Adipose tissue (tissue), 3 donors: Measurements from ENCODE around the gene LAMA2. TPM values are rescaled to one million over a fixed set of nuclear protein-coding genes. Genes with fewer than 3 reads are reported as not detected.

Source experiments
- H3K27ac ChIP-seq: one replicate; pipeline ENCODE4 v1.5.1; 2013; ENCODE audit warnings: low read depth, low read length
- whole genome bisulfite sequencing, 3 donors: extraction: QIAGEN DNeasy Blood & Tissue Kit; methylation state at CpG; one replicate each; pipeline ENCODE4 v1.1.7; 2013; 5-methylcytosine and 5-hydroxymethylcytosine counted together
- polyA plus RNA-seq, 3 donors: library from polyadenylated mRNA; stranded (reverse); fragments of 200-250 nt; gene quantifications; one replicate each; pipeline ENCODE4 v1.2.3, GENCODE V29; 2013
- donor health status: healthy with polysubstance abuse.
- donor health status: Bipolar disorder and iron deficiency.
- donor health status: healthy.

The LAMA2 gene
- polyA plus RNA-seq, 3 donors = 9.7 to 36.0 (median 26.0) TPM

DNA sequence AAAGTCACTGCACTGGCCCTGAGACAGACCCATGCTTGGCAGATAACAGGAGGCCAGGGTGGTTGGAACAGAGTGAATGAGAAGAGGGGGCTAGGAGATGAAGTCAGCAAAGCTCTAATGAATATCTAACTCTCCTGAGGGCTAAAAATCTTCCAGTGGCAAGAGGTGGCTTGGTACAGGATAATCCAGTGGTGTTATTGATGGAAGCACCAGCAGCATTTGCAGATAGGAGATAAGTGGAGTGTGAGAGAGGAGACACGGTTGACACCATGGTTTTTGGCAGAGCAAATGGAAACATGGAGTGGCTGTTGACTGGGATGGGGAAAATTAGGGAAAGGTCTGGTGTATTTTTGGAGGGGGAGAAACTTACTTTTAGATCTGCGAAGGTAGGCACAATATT lies 464.0 kb downstream of the LAMA2 start:
- no peak overlapping the region for H3K27ac ChIP-seq
- 82 to 89% (median 83%) methylated on average over 2 of the region's 2 CpGs for WGBS, 3 donors

DNA sequence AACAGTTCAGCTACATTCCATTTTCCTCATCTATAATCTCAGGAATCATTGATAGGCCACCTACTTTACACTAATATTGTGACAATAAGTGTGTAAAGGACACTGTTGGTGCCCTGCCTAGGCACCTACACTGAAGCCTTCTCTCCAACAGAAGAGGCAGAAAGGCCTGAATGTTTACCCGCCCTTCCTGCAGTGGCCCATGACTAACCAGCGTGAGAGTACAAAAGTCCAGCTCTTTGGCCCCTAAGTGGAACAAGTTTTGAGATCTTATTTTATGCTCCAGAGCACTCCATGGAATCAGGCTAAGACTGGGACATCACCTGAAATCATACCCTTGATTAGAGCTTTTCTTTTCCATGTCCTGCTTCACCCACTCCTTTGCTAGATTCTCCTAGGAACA lies 467.3 kb downstream of the LAMA2 start:
- no peak overlapping the region for H3K27ac ChIP-seq
- 84 to 95% (median 87%) methylated on average over 2 of the region's 2 CpGs for WGBS, 3 donors

DNA sequence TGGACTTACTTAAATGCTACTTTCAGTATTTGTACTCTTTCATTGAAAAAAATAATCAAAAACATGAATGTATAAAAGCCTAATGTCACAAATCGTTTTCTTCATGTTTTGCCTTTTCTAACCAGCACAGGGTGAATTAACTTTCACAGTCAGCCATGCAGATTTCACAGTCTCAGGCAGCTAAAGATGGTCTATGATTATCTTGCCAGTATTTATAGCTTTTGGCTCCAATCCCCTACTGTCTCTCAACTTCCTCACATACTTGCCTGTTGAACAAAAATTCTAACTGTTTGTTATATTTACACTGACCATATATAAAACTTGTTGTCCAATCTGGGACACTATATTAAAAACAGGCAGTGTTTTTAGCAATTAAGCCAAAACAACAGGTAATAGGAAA lies 468.9 kb downstream of the LAMA2 start:
- 39 to 56% (median 51%) methylated on average over 1 of the region's 1 CpG for WGBS, 3 donors
- H3K27ac ChIP-seq = no peak overlapping the region

DNA sequence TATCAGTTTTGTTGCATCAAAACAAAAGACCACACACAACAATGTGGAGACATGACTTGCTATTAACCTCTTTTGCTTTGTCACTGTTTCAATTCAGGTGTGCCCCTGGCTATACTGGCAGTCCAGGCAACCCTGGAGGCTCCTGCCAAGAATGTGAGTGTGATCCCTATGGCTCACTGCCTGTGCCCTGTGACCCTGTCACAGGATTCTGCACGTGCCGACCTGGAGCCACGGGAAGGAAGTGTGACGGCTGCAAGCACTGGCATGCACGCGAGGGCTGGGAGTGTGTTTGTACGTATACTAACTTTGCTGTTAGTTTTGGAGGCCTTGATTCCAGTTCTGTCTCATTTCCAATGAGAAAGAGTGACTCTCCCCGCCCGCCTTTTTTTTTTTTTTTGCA lies 470.1 kb downstream of the LAMA2 start:
- 55 to 62% (median 60%) methylated on average over 9 of the region's 9 CpGs for WGBS, 3 donors
- H3K27ac ChIP-seq = no peak overlapping the region

DNA sequence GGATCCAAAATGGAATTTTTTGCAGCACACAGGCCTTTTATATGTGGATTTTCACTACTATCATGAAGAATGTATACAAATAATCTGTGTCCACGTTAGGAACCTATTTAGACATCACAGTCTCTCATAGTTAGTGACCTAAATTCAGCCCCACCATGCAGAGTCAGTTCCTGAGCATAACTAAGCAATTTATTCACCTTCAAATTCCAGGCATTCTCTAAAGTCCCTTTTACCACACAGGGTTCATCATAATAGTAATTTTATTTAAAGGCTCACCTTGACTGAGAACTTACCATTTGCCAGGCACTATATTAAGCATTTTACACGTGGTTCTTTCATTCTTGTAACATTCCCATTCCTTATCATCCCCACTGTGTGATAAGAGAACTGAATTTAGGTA lies 473.2 kb downstream of the LAMA2 start:
- 33 to 68% (median 54%) methylated on average over 2 of the region's 2 CpGs for WGBS, 3 donors
- H3K27ac ChIP-seq = no peak overlapping the region

DNA sequence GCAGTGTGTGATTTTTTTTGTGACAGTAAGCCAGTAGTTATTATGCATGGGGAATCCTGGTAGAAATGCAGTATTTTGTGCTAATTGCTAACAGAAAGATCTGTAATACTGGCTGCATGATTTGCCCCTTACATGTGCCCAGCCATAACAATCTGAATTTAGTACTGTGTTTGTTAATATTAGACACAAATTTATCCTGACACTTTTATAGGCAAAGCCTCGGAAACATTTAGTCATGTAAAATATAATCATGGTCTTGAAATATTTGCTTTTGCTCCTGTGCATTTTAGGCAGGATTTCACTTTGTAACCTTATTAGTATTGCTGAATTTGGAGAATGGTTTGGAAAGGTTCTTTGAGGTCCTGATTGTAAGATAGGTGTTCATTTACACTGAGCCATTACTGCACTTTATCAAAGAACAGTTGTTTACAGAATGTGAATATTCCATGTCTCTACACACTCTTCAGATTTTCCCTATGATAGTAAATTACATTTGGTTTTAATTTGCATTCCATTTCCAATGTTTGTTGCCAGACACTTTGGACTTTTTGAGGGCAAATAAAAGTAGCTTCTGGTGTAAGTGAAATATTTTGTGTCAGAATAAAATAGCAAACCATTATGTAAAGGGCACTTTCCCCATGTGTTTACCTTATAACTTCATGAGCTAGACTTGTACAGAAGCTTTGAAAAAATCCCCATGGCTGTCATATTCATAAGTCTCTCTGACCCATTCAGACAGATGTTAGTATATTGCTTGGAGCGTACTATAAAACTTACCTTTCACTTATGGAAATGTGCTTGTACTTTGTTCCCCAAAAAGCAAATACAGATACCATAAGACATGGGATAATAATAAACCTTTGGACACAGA lies 477.1 kb downstream of the LAMA2 start:
- 71 to 88% (median 75%) methylated on average over 2 of the region's 2 CpGs for WGBS, 3 donors
- no peak overlapping the region for H3K27ac ChIP-seq

DNA sequence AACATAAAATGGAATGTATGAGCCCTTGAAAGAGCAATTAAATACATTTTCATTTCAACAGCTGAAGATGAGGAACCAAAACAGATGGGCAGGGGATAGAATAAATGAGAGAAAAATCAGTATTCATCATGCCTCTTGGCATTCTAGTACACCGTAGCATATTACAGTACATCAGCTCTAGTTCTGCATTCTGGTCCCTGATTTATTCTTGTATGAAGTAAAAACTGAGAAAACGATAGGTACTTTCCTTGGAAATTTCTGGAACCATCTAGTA lies 477.7 kb downstream of the LAMA2 start:
- H3K27ac ChIP-seq = no peak overlapping the region
- 72 to 84% (median 77%) methylated on average over 2 of the region's 2 CpGs for WGBS, 3 donors

DNA sequence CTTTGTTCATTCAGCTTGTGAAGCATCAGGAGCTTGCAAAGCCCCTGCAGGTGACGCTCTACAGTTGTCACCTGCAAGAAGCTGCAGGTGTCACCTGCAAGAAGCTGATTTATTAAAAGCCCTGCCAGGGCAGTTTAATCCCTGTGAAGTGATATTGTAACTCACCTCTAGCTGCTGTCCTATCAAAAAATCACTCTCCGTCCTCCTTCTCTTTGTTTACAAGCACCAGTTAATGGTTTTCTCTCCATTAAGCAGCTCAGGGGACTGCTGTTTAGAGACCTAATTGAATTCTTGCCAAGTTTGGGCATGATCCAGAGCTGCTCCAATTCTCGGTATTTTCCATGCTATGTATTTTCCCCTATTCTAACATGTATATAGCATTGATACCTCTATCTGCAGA lies 481.1 kb downstream of the LAMA2 start:
- WGBS, 3 donors = 62 to 87% (median 86%) methylated on average over 3 of the region's 3 CpGs
- H3K27ac ChIP-seq = no peak overlapping the region

DNA sequence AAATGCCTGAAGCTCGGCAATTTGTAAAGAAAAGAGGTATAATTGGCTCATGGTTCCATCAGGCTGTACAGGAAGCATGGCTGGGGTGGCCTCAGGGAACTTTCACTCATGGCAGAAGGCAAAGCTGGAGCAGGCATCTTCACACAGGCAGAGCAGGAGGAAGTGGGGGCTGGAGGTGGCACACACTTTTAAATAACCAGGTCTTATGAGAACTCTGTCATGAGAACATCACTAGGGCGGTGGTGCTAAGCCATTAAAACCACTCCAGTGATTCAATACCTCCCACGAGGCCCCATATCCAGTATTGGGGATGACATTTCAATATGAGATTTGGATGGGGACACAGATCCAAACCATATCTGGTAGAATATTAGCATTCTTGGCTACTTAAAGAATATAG lies 481.8 kb downstream of the LAMA2 start:
- no peak overlapping the region for H3K27ac ChIP-seq
- 62 to 91% (median 71%) methylated on average over 3 of the region's 3 CpGs for WGBS, 3 donors

DNA sequence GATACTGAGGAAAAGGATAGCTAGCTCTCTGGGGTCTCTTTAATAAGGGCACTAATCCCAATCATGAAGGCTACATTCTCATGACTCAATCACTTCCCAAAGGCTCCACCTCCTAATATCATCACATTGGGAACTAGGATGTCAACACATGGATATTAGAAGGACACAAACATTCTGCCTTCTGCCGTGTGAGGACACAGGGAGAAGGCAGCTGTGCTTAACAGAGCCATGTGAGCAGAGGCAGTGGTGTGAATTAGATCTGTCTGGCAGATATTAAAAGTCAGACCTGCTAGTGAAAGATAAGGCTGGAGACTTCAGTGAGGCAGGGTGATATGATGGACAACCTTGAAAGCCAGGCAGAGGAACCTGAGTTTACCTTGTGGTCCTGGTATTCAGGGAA lies 485.1 kb downstream of the LAMA2 start:
- H3K27ac ChIP-seq = no peak overlapping the region
- WGBS, 3 donors = 44 to 73% (median 68%) methylated on average over 1 of the region's 1 CpG

DNA sequence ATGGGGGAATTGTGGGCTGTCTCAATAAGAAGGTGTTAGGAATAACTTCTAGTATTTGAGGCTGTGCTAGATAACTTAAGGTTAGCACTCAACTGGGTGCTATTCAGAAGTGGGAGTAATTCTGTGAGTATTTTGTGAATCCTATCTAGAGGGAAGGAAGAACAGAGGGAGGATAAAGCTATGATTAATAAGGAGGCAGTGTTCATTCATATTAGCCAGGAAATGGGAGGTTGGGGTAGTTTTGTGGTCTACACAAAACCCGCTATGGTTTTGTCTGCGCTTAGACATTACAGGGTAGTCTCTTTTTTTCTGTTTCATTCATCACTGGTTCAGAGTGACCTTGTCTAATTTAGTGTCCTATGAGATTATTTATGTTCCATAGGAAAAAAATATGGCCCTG lies 486.0 kb downstream of the LAMA2 start:
- H3K27ac ChIP-seq = no peak overlapping the region
- 84 to 98% (median 84%) methylated on average over 2 of the region's 2 CpGs for WGBS, 3 donors

DNA sequence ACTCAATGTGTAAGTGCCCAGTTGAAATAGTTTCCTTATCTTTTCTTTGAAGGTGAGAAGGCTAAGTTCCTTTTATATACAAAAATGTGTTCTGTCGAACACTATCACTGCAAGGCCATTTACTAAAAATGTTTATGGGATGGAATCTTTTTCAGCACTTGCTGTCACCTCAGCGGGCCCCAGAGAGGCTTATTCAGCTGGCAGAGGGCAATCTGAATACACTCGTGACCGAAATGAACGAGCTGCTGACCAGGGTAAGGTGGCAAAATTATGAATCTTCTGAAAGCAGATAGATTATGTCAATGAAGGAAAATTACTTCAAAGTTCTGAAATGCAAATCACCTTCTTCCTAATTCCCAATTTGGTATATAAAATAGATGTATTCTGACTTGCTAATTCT lies 486.8 kb downstream of the LAMA2 start:
- WGBS, 3 donors = 49 to 83% (median 72%) methylated on average over 5 of the region's 5 CpGs
- no peak overlapping the region for H3K27ac ChIP-seq

DNA sequence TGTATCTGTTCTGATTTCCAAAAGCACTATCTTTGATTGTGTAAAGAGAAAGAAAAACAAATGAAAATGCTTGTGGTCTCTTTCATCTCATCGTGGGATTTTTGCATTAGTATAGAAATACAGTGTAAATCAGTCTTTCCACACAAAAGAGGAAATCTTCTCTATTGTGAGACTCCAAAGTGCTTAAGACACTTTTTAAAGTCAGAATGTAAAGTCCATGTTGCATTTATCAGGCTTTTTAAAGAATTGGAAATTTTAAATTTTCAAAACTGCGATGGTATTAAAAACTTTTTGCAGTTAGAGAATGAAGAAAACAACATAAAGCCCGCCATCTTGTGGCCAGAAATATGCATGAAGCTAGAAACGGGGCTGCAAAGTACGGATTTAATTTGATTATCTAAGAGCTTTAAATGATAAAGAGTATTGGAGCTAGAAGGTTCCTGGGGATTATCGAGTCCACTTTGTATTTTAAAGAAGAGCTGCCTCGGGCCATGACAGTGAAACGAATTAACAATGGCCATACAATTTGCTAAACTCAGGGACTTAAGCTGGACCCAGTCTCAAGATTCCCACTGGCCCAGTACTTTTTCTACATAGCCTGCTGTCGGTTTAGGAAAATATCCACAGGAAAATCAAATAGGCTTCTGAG lies 487.5 kb downstream of the LAMA2 start:
- 9 to 12% (median 11%) methylated on average over 9 of the region's 9 CpGs for WGBS, 3 donors
- no peak overlapping the region for H3K27ac ChIP-seq

DNA sequence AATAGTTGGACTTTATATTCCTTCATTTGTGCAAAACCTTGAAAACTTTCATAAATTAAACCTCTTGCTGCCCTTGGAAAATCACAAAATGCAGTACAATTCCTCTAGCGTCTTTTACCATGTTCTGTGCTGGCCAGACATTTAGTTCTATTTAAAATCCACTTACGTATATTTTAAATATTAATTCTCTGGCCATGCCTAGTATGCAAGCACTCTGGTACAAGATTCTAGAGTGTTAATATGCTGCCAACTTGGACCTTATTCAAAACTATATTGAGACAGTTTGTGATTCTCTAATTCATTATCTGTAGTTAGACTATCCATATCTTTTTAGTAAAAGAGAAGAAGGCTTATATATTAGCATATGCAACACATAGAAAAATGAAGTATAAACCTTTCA lies 498.9 kb downstream of the LAMA2 start:
- 74 to 79% (median 75%) methylated on average over 2 of the region's 2 CpGs for WGBS, 3 donors
- no peak overlapping the region for H3K27ac ChIP-seq

DNA sequence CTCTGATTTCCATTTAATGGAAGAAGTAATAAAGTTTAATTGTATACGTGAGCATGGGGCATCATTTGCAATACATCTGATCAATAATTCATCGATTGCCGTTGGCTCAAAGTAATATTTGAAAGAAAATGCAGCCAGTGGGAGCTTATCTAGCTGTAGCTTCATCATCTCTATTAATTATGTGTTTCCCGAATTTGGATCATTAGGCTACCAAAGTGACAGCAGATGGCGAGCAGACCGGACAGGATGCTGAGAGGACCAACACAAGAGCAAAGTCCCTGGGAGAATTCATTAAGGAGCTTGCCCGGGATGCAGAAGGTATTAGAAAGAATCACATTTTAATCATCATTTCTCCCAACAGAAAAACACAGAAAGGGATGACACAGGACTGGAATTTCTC lies 500.0 kb downstream of the LAMA2 start:
- H3K27ac ChIP-seq = no peak overlapping the region
- 80 to 94% (median 87%) methylated on average over 7 of the region's 7 CpGs for WGBS, 3 donors

DNA sequence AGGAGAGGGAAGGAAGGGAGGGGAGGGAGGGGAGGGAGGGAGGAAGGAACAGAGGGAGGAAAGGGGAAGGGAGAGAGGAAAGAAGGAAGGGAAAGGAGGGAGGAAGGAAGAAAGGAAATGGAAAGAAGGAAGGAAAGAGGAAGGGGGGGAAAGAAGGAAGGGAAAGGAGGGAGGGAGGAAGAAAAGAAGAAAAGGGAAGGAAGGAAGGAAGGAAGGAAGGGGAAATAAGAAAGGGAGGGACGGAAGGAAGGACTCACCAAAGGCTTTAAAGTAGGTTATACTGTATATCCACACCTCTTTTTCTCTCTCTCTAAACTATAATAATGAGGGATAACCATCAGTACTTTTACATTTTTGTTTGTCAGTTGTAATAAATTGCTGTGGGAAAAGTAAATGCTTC lies 502.2 kb downstream of the LAMA2 start:
- WGBS, 3 donors = 77 to 87% (median 82%) methylated on average over 1 of the region's 1 CpG
- H3K27ac ChIP-seq = no peak overlapping the region

DNA sequence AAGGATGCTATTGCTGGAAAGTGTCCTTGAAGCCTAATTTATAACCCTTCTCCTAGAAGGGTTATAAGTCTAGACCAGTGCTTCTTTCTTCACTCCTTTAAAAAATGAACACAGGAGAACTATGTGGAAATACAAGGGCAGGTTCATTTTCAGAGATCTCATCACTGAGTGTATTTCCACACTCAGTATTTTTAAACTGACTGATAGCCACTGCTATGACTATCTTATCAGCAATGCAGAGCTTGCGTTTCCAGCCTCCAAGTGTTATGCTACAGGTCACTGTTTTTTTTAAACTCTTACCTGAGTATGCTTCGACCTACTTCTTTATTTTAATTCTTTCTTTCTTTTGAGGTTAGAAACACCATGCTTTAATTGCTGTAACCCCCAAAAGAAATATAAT lies 508.0 kb downstream of the LAMA2 start:
- H3K27ac ChIP-seq = no peak overlapping the region
- 34 to 75% (median 73%) methylated on average over 2 of the region's 2 CpGs for WGBS, 3 donors

DNA sequence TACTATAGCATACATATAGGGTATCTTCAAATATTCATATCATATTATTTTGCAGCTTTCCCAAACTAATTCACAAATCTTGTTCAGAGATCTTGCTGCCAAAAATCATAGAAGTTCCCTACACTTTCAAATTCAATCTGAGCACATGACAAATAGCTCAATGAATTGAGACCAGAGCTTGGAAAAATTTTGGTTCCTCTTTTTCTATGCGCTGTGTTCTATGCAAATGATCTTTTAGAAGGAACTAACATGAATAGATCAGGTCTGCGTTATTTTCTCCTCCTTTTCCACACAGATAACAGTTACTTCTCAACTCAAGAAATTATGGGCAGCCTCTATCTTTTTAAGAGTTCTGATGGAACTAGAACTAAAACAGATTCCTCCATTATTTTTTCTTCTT lies 510.7 kb downstream of the LAMA2 start:
- 48 to 68% (median 66%) methylated on average over 2 of the region's 2 CpGs for WGBS, 3 donors

DNA sequence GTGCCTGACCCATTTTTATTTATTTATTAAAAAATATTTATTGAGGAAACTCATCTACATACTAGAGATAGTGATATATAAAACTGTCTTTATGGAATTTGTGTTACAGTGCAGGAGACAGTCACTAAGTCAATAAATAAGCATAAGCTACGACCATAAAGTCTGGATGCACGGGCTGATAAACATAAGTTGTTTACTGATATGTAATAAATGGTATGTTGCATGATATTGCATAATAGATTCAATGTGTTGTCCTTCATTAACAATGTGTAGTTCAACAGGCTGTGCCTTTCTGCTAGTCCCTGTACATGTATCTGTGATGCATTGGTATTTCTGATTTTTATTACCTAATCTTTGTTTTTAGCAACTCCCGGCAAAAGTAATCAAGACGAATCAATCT lies 515.8 kb downstream of the LAMA2 start:
- WGBS, 3 donors = 75 to 93% (median 93%) methylated on average over 4 of the region's 4 CpGs

More for the DNA sequence above, 510.7 kb downstream of the LAMA2 start:
- H3K27ac ChIP-seq = no peak overlapping the region

DNA sequence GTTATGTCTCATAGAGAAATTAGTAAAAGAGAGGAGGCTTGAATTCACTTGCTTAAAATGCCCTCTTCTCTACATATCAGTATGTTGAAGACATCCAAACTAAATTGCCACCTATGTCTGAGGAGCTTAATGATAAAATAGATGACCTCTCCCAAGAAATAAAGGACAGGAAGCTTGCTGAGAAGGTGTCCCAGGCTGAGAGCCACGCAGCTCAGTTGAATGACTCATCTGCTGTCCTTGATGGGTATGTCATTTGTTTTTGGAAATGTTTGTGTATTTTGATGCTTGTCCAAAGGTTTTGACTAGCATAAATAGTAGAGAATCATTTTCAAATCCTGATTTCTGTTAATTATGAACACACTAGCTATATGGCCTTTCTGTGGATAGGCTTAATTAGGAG lies 519.3 kb downstream of the LAMA2 start:
- WGBS, 3 donors = 46 to 72% (median 69%) methylated on average over 1 of the region's 1 CpG
- no peak overlapping the region for H3K27ac ChIP-seq

More for the DNA sequence above, 515.8 kb downstream of the LAMA2 start:
- no peak overlapping the region for H3K27ac ChIP-seq
